Measurements from ENCODE around the gene GFI1. TPM values are rescaled to one million over a fixed set of nuclear protein-coding genes. Genes with fewer than 3 reads are reported as not detected.

The GFI1 gene
- total RNA-seq, 1 donor from 2014 or later, result 0.34 TPM

GRCh38 chr1:92478393-92478792 is 8.3 kb downstream of the GFI1 start:
- TF ChIP-seq CTCF (IDR thresholded peaks at IDR 0.05; ENCODE audit: unreplicated experiment), result no peak
- Mint-ChIP-seq H3K36me3 (no peaks in the 10 kb centered on the region), H3K4me3 (no peak overlapping the region), H3K4me1 (peaks cover 27% of the 10 kb centered on the region), H3K27me3 (ENCODE audit: low read depth) (peaks cover 99% of the 10 kb centered on the region), H3K9me3 (no peaks in the 10 kb centered on the region), H3K27ac (no peak overlapping the region)
- no peak for DNase-seq (ENCODE audit: low spot score in 2 of 2, unreplicated experiment in 2 of 2)

- H3K27me3 Mint-ChIP-seq (ENCODE audit: low read depth), result peaks cover 93% of the 10 kb centered on the region
- H3K9me3 Mint-ChIP-seq, result no peaks in the 10 kb centered on the region
- DNase-seq (ENCODE audit: low spot score in 2 of 2, unreplicated experiment in 2 of 2), result no peak
These were observed 10.6 kb downstream of the GFI1 start for GRCh38 chr1:92476071-92476631.

DNA sequence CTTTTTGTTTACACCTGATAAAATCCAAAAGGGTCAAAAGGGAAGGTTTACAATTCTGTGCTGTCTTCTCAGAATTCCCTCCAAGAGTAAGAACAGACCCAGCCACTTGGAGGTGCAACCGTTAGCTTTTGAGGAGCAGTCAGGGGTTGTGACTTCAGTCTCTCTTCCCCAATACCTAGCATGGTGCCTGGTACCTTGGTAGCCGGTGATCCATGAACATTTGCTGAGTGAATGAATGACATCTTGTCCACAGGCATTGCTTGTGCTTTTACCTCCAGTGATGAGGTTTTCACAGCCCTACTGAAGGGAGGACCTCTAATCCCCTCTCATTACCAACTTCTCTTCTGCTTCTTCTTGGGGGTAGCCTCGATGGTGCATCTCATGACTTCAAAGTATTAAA is 11.7 kb downstream of the GFI1 start:
- Mint-ChIP-seq H3K27ac (no peak overlapping the region), H3K4me3 (no peak overlapping the region), H3K9me3 (no peaks in the 10 kb centered on the region), H3K36me3 (no peaks in the 10 kb centered on the region), H3K4me1 (peaks cover 3% of the 10 kb centered on the region), H3K27me3 (ENCODE audit: low read depth) (peaks cover 90% of the 10 kb centered on the region)
- TF ChIP-seq CTCF (IDR thresholded peaks at IDR 0.05; ENCODE audit: unreplicated experiment), result no peak
- no peak for DNase-seq (ENCODE audit: low spot score in 2 of 2, unreplicated experiment in 2 of 2)

More at GRCh38 chr1:92476071-92476631, 10.6 kb downstream of the GFI1 start:
- Mint-ChIP-seq H3K4me3 (no peak overlapping the region), H3K4me1 (peaks cover 10% of the 10 kb centered on the region), H3K27ac (no peak overlapping the region), H3K36me3 (no peaks in the 10 kb centered on the region)
- no peak for TF ChIP-seq CTCF (IDR thresholded peaks at IDR 0.05; ENCODE audit: unreplicated experiment)

DNA sequence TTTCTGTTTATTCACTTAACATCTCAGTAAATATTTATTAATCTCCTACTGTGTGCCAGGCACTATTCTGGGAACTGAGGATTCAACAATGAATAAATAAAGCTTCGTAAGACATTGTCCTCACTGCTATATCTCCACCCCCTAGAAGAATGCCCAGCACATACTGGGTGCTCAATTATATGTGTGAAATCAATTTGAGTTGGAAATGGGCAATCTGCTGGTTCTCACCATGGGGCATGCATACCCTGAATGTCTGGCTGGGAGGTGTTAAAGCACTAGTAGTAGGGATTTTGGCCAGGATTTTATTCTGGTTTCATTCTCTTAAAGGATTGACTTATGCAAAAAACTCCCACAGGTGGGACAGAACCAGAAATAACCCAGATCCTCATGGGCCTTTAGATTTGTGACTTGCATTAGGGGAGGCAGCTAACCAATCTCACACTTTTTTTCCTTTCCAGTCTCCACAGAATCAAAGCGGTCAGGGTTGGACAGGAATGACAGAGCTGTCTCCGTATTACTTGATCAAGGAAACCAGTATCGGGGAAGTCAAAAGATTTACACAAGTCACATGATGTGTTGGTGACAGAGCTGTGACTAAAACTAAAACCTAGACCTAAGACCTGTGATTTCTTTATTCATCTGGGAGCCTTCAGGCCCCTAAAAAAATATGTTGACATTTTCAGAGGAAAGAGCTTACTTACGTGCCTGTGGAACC is 12.8 kb downstream of the GFI1 start:
- Mint-ChIP-seq H3K27ac (no peak overlapping the region), H3K4me1 (no peaks in the 10 kb centered on the region), H3K4me3 (no peak overlapping the region), H3K9me3 (no peaks in the 10 kb centered on the region), H3K36me3 (no peaks in the 10 kb centered on the region), H3K27me3 (ENCODE audit: low read depth) (peaks cover 82% of the 10 kb centered on the region)
- no peak for DNase-seq (ENCODE audit: low spot score in 2 of 2, unreplicated experiment in 2 of 2)
- TF ChIP-seq CTCF (IDR thresholded peaks at IDR 0.05; ENCODE audit: unreplicated experiment), result no peak

GRCh38 chr1:92470216-92470615 is 16.5 kb downstream of the GFI1 start:
- H3K4me3 Mint-ChIP-seq, result no peak overlapping the region

More at GRCh38 chr1:92470216-92470615, 16.5 kb downstream of the GFI1 start:
- Mint-ChIP-seq H3K36me3 (no peaks in the 10 kb centered on the region), H3K4me1 (no peaks in the 10 kb centered on the region), H3K9me3 (no peaks in the 10 kb centered on the region), H3K27ac (no peak overlapping the region), H3K27me3 (ENCODE audit: low read depth) (peaks cover 45% of the 10 kb centered on the region)
- no peak for DNase-seq (ENCODE audit: low spot score in 2 of 2, unreplicated experiment in 2 of 2)
- TF ChIP-seq CTCF (IDR thresholded peaks at IDR 0.05; ENCODE audit: unreplicated experiment), result no peak
